Dermis lymphatic vessel endothelial cell (primary cell): ENCODE measurements around the gene ERO1A. TPM values are rescaled to one million over a fixed set of nuclear protein-coding genes. Genes with fewer than 3 reads are reported as not detected.

ENCODE experiments used
- total RNA-seq: library from RNA; depleted of rRNA; stranded (reverse); fragments of >200 nt; gene quantifications from 2 replicates; pipeline ENCODE4 v1.2.1, GENCODE V29; 2014

The ERO1A gene
- total RNA-seq: 32.2 and 42.7 TPM in 2 replicates

DNA sequence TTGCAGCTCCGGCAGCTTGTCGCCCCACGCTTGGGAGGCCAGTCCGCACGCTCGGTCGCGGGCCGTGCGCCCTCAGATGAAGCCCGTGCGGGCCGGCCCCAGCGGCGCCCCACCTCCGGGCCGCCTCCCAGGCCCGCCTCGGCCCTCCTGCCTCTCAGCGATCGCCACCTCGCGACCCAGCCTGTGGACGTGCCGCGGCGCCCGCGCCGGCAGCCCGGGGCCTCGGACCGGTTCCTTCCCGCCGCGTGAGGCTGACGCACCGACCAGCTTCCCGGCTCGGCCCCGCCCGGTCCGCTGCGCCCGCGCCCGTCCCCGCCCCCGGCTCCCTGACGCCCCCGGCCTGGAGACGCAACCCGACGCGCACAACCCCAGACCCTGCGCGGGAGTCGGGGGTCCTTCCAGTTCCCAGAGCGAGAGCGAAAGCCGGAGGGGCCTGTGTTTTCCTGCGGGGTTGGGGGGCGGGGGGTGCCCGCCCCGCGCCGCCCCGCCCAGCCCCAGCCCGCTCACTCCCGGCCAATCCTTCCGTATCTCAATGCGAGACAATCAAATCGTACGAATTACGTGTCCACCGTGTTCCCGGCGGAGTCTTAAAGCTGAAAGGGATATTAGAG is at the start of gene ERO1A:
Gene ERO1A, minus strand, starts transcription at position 78 of the 611 bp plus-strand sequence. Its CDS starts 77 bp downstream, at position 1.

GRCh38 chr14:52729925-52730708 is 34.8 kb upstream of the ERO1A start, which contains the start of gene STYX:
Gene STYX (plus strand): TSS chr14:52730166. CDS start chr14:52730475, 309 bp downstream.

GRCh38 chr14:52706724-52707706 is 11.7 kb upstream of the ERO1A start, which contains the start of gene PSMC6:
Gene PSMC6 (plus strand): TSS chr14:52707200. CDS start chr14:52707220, 20 bp downstream.

Other genes starting within 250 kb of the ERO1A start
- gene TXNDC16, start 143.1 kb downstream of the ERO1A start, total RNA-seq: 4.2 and 5.3 TPM in 2 replicates
- 0.87 and 1.1 TPM in 2 replicates for gene GPR137C, start 142.7 kb downstream of the ERO1A start, total RNA-seq
- gene PSMC6, start 11.6 kb upstream of the ERO1A start, total RNA-seq: 58.3 and 83.8 TPM in 2 replicates
- 23.0 and 23.8 TPM in 2 replicates for gene STYX, start 34.6 kb upstream of the ERO1A start, total RNA-seq
- gene GNPNAT1, start 96.0 kb upstream of the ERO1A start, total RNA-seq: 20.8 and 26.6 TPM in 2 replicates